EH (cell line): ENCODE results near the gene NTSR1.
"Not testable (repeated sequence)": the region's sequence is repeated elsewhere in the genome, so short reads cannot be mapped to it uniquely, and the experiment has no call there.

ENCODE experiments used
- DNase-seq: peaks from one replicate; pipeline ENCODE4 v3.0.0-alpha.2; 2015; ENCODE audit warnings: low read depth

The NTSR1 gene

DNA sequence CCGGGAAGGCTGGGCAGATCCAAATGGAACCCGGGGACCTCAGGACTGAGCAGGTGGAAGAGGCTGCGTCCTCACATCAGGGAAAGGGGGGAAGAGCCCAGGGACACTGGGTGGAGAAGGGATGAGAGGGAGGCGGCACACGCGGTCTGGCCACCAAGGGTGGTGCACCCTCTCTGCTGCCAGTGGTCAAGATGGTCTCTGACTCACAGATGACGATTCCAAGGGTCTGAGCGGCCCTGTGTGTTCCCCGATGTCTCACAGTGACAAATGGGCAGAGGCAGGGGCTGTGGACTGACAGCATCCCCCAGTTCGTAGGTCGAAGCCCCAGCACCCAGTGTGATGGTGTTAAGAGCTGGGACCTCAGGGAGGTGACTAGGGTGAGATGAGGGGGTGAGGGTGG is 34.3 kb upstream of the NTSR1 start:
- no peak for DNase-seq

DNA sequence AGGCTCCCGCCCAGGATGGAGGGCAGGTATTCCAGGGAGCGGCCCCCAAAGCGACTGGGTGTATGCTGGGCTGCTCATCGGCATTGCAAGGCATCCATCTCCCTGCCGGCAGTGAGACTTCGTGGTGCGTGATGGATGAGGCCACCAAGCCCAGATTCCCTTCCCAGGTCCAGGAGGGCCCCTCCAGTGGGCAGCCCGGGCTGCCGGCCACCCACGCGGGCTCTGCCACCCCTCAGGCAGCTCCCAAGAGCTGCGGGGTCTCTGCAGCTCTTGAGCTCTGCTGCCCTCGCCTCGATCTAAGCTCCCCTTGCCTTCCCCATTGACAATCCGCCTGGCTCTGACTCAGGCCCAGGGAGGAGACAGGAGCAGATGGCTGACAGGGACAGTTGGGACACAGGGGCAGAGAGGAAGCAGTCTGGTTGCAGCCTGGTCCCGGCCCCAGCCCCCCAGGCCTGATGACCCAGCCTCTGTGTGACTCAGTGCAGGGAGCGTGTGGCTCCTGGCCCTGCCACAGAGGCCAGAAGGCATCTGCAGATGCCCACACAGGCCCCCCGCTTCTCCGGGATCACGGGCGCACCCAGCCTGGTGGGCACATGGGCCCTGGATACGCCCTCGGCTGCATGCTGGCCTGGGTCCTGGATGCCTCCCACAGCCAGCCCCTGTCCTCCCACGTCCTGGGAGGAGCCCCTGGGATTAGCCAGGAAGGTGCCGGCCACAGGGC is 33.3 kb upstream of the NTSR1 start:
- DNase-seq = peak; percentile 54

GRCh38 chr20:62675877-62676260 is 32.8 kb upstream of the NTSR1 start:
- no peak for DNase-seq

- DNase-seq = no peak
Measured at GRCh38 chr20:62676976-62677375, 31.7 kb upstream of the NTSR1 start.

DNA sequence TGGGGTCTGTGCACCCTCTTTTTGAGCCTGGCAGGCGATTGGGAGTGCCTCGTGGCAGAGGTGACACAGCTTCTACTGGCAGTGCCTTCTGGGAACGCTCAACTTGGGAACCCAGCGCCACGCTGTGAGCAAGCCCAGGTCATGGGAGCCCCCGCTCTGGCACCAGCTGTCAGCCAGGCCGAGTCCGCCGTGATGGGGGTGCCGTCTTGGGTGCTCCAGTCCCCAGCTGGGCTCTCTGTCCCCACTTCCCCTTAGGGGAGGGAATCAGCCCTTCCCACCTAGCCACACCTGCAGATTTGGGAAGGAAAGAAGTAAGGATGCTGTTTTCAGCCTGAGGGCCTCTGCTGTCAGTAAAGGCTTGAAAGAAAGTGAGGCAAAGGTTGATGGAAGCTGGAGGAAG is 31.0 kb upstream of the NTSR1 start:
- DNase-seq = no peak

- no peak for DNase-seq
Measured at GRCh38 chr20:62678553-62678952, 30.1 kb upstream of the NTSR1 start.

DNA sequence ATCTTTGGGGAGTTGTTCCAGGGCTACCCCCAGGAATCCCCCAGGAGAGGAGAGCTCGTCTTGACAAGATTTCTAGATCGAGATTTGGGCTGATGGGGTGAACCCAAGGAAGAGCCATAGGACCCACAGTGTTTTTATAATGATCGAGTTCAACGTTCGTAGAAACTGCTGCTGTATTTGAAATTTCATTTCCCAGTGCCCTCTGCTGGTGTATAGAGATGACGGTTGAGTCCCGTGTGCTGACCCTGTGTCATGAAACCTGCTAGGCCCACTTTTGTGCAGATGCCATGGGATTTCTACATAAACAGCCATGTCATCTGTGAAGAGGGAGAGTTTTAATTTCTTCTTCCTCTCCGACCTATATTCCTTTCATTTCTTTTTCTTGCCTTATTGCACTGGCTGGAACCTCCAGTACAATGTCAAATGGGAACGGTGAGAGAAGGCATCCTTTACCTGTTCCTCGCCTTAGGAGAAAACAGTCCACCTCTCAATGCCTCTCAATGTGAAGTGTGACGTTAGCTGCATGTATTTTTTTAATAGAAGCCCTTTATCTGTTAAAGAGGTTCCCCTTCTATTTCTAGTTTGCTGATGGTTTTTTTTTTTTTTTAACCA is 28.6 kb upstream of the NTSR1 start:
- no peak for DNase-seq

- no peak for DNase-seq
Measured at GRCh38 chr20:62682912-62683517, 25.6 kb upstream of the NTSR1 start.

- not testable (repeated sequence) for DNase-seq
Measured at GRCh38 chr20:62683660-62684322, 24.8 kb upstream of the NTSR1 start.

GRCh38 chr20:62684981-62685380 is 23.7 kb upstream of the NTSR1 start:
- DNase-seq = no peak

DNA sequence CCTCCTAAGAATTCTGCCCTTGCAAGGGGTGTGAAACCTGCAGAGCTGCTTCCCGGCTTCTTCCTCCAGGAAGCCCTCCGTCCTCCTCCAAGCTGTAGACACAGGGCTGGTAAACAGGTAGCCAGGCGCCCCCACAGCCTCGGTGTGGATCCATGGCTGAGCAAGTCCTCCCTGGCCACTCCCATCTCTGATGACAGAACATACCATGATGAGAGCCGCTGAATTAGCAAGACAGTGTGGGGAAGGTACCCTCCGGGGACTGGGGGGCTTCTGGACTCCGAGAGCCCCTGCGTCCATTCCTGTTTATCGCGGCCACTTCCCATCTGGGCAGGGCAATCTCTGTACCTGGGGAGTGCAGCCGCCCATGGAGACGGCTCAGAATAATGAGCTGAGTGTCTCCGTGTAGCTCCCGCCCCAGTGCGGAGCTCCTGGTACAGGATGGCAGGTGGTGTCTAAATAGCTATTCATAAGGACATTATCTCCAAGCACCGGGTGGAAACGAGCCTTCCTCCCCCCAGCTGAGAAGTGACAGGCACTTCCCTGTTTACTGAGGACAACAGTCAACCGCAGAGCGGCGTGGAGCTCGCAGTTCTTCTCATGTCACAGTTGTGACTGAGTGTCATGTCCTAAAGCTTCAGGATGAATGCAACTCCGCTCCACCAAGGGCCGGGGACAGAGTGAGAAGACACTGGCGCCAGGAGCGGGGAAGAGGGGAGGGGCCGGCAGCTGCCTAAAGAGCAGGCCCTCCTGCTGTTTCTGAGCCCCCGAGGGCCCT is 22.7 kb upstream of the NTSR1 start:
- DNase-seq = no peak

DNA sequence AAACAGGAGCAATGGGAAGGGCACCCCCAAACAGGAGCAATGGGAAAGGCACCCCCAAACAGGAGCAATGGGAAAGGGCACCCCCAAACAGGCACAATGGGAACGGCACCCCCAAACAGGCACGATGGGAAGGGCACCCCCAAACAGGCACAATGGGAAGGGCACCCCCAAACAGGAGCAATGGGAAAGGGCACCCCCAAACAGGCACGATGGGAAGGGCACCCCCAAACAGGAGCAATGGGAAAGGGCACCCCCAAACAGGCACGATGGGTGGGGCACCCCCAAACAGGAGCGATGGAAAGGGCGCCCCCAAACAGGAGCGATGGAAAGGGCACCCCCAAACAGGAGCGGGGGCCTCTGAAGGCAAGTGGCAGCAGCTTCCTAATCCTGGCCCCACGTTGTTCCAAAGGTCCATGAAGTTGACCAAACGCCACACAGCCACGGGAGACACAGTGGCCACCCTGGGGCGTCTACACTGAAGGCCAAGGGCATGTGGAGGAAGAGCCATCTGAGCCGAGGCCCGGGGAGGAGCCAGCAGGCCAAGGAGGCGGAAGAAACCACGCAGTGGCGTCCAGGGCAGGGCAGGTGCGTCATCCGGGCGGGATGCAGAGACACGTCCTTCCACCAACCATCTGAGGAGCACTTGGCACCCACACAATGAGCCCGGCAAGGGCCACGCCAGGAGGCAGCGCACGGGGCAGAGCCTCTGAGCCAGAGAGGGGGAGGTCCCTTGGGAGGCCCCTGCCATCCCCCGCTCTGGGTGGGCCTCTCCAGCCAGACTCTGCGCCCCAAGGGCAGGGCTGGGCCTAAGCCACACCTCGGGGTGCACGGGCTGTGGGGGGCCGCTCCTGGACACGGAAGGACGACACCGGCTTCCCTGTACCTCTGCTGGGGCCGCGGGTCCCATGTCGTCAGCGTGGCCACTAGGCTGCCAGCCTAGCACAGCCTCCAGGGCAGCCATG is 21.5 kb upstream of the NTSR1 start:
- no peak for DNase-seq

DNA sequence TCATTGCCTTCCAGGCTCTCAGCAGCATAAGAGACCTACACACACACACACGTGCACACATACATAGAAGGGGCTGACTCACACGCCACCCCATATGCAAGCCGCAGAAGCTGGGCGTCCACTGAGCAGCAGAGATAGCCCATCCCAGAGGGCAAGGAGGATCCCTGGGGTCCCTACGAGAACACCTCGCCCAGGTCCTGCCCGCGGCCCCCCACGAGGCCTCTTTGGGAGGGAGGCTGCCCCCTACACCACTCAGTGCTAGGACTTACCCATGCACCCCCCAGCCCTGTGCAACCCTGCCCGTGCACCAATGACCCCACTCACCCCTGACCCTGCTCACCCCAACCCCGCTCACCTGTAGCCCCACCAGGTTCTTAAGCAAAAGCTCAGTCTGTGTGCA is 20.6 kb upstream of the NTSR1 start:
- DNase-seq = no peak

DNA sequence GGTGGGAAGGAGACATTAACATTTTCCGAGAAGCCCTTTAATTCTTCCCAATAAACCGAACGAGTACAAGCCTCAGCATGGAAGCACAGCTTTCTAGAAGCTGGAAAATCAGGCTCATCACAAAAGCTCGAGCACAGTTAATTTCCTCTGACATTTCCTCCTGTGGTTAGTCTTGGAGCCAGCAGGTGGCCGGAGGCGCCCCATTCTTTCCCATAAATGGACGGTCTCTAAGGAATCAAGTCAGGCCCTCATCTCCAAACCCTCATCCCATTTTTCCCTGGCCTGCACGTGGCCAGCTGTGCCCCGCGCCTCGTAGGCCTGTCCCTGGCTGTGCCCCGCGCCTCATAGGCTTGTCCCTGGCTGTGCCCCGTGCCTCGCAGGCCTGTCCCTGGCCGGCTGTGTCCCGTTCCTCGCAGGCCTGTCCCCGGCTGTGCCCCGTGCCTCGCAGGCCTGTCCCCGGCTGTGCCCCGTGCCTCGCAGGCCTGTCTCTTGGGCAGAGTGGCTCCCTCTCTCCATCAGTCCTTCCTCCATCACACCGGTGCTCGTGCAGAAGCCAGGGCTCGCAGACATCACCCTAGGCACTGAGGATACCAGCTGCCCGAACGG is 19.7 kb upstream of the NTSR1 start:
- DNase-seq = no peak

DNA sequence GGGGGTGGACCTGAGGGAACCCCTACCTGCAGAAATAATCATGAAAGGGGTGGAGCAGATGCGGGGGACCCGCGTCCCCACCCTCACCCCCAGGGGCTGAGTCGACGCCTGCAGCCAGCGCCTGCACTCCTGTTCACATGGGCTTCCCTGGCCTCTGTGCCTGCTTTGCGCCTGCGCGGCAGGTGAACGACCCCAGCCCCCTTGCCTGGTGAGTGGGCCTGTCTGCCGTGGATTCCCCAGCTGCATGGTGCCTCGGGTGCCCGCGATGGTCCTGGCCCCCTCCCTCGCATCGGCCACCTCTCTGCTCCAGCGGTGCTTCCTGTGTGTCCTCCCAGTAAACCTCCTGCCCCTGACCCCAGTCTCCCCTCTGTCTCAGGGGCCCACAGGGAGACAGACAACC is 18.8 kb upstream of the NTSR1 start:
- DNase-seq = no peak

GRCh38 chr20:62690261-62690820 is 18.3 kb upstream of the NTSR1 start:
- DNase-seq = no peak

DNA sequence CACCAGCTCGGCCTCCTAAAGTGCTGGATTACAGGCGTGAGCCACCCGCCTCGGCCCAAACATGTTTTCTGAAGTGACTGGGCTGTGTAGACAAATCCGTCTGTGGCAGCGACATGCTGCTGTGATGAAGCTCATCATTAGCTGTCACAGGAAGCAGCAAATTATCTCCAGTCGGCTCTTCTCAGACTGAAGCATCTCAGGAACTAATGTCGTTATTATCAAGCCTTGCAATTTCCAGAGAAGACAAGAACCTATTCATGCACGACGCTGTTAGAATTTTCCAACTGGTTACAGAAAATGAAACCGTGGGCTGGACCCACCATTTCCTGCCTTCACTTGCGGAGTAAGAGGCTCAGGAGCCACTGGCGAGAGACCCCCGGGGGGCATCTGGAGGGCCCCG is 17.1 kb upstream of the NTSR1 start:
- no peak for DNase-seq

- DNase-seq = no peak
Measured at GRCh38 chr20:62692176-62692575, 16.5 kb upstream of the NTSR1 start.

DNA sequence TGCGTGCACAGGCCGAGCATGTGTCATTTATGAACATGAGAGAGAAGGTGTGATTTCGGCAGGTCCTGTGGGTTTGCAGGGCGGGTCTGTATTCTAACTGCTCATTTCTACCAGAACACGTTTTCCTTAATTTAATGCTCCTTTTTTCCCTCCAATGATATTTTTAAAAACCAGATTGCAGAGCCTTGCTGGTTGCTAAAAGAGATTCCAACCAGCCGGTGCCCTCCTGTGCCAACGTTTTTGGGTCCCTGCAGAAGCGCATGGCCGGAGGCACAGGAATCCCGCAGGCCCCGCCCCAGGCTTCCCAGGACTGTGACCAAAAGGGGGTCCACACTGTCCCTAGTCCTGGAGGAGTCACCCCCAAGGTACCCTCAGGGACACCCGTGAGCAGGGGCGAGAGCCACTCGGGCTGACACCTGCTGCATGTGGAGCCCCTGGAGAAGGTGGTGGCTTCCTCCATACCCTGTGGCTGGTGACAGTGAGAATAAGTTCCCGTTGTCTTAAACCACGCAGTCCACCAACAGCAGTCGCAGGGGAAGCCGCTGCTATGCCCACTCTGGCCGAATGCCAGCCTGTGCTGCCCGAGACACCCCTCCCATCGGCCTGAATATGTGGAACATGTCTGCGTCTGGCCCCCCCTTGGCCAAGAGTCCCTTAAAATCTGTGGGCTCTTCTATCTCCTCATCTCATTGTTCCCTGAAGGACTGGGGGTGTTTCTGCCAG is 15.7 kb upstream of the NTSR1 start:
- DNase-seq = no peak

GRCh38 chr20:62693524-62693922 is 15.1 kb upstream of the NTSR1 start:
- no peak for DNase-seq
